HG03025 (cell line): ENCODE results near the gene FAF1.
"Not testable (repeated sequence)": the region's sequence is repeated elsewhere in the genome, so short reads cannot be mapped to it uniquely, and the experiment has no call there.

Experiments used
- ATAC-seq: cut with Tn5 transposase; IDR thresholded peaks from one replicate; pipeline ENCODE4 v1.9.1; 2021; ENCODE audit warnings: mild to moderate bottlenecking, moderate library complexity; ENCODE audit not compliant: unreplicated experiment, low FRiP score

The FAF1 gene

DNA sequence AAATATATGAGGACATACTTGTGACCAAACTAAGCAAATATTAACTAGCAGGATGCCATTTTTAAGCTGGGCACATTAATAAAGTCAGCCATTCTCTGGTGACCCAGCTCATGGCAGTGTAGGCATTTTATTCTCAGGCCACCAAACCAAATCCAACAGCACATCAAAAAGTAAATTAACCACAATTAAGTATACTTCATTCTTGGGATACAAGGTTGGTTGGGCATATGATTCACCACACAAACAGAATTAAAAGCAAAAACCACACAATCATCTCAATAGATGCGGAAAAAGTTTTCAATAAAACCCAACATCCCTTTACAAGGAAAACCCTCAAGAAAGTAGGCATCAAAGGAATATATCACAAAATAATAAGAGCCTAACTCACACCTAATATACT, 101.3 kb downstream of the FAF1 start:
- no peak for ATAC-seq

DNA sequence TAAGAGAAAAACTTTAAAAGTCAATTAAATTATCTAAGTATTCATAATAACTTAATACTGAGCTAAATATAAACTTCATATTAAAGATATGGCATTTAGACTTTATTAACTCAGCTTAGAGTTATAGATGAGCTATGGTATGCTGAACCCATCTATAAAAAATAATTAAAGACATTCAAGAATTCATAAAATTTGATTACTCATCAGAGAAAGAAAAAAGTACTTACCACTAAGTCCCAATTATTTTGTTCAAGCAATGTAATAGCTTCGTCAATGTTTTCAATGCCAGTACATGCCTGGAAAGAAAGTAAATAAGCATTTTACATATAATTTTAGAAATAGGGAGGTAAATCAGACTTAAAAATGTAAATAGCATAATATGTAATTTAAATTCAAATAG, 102.4 kb downstream of the FAF1 start:
- no peak for ATAC-seq

DNA sequence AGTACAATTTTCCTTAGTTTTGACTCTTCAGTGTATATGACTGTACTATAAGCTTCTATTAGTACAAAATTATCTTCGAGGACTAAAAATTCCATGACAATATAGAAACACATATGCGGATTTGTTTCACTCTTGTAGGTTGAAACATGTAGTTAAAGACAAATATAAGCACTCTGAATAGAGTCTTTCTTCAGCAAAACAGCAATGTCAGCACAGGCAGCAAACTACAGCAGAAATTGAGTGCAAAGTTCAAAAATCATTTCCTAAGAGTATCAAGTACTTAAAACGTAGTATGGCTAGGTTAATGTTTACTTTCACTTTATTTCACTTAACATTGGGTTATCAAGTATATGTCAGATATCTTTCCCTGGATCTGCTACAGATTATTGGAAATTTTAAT, 106.7 kb downstream of the FAF1 start:
- ATAC-seq: no peak

- ATAC-seq: no peak
Observed at GRCh38 chr1:50852889-50853288, 107.2 kb downstream of the FAF1 start.

- ATAC-seq: no peak
Observed at GRCh38 chr1:50851466-50851865, 108.6 kb downstream of the FAF1 start.

- no peak for ATAC-seq
Observed at GRCh38 chr1:50851034-50851433, 109.0 kb downstream of the FAF1 start.

DNA sequence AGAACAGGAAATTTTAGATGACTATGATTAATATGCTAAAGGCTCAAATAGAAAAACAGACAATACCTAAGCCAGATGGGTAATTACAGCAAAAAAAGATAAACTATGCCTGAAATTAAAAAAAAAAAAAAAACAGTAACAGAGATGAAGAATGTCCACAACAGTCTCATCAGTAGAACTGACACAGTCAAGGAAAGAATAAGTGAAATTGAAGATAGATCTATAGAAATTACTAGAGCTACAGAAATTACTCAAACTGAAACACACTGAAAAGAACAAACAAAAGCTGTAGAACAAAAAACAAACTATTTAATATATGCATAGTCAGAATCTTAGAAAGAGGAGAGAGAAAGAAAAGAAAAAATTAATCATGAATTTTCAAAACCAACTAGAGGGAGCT, 112.8 kb downstream of the FAF1 start:
- no peak for ATAC-seq

GRCh38 chr1:50846224-50846839, 113.7 kb downstream of the FAF1 start:
- ATAC-seq: no peak

DNA sequence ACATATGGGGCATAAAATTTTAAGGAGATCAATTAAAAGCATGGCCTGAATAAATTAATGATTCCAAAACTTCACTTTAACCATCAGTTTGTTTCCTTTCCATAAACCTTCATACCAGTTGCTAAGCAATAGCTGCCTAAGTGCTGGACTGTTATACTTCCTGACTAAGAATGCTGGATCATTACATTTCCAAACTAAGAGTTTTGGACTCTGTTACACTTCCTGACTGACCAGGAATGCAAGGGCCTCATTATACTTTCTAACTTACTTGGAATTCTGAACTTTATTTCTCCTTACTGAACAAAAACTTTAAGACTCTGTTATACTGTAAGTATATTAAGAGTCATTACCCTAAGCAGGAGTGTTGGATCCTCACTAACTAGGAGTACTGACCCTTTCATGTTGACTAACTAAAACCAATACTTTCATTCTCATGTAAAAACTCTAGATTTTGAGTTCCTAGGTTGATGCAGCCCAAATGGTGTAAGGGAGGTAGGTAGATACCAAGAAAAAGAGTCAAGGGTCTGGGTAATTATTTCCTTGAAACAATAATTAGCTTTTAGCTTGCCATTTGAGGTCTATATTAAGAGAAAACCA, 118.2 kb downstream of the FAF1 start:
- no peak for ATAC-seq

DNA sequence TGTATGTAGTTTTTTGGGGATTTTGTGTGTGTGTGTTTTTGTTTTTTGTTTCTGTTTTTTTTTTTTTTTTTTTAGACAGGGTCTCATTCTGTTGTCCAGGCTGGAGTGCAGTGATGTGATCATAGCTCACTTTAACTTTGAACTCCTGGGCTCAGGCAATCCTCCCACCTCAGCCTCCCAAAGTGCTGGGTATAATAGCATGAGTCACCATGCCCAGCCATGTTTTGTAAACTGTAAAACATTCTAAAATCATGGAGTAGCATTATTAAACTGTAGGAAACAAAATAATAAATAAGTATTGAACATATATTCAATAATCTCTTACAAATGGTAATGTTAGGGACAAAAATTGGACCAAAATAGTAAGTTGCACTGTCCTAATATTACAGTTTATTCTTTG, 124.0 kb downstream of the FAF1 start:
- ATAC-seq: no peak

DNA sequence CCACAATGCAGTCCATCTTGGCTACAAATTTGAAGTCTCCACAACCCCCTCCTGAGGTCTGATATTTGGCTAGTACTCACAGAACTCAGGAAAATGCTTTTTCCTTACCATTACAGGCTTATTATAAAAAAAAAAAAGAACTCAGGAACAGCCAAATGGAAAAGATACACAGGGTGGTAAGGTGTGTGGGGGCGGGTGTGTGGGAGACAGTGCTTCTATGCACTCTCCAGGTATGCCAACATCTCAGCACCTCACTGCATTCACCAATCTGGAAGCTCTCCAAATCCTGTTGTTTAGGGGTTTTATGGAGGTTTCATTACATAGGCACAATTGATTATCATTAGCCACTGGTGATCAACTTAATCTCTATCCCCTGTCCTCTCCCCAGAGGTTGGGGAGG, 126.9 kb downstream of the FAF1 start:
- ATAC-seq: no peak

GRCh38 chr1:50832167-50832566, 127.9 kb downstream of the FAF1 start:
- ATAC-seq: no peak

- ATAC-seq: no peak
Observed at GRCh38 chr1:50831300-50832061, 128.6 kb downstream of the FAF1 start.

DNA sequence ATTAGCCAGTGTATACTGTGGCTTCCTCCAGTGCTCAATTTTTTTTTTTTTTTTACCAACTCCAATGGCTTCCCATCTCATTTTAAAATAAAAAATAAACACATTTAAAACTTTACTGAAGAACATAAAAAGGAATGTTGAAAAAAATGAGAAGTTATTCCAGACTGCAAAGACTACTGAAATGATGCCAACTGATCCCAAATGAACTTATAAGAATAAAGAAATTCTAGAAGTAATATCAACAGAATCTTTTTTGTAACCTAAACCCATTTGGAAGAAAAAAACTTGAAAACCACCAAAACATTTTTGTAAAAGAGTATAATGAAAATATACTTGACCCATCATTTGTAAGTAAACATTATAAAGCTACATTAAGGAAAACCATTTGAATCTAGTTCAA, 129.4 kb downstream of the FAF1 start:
- no peak for ATAC-seq

DNA sequence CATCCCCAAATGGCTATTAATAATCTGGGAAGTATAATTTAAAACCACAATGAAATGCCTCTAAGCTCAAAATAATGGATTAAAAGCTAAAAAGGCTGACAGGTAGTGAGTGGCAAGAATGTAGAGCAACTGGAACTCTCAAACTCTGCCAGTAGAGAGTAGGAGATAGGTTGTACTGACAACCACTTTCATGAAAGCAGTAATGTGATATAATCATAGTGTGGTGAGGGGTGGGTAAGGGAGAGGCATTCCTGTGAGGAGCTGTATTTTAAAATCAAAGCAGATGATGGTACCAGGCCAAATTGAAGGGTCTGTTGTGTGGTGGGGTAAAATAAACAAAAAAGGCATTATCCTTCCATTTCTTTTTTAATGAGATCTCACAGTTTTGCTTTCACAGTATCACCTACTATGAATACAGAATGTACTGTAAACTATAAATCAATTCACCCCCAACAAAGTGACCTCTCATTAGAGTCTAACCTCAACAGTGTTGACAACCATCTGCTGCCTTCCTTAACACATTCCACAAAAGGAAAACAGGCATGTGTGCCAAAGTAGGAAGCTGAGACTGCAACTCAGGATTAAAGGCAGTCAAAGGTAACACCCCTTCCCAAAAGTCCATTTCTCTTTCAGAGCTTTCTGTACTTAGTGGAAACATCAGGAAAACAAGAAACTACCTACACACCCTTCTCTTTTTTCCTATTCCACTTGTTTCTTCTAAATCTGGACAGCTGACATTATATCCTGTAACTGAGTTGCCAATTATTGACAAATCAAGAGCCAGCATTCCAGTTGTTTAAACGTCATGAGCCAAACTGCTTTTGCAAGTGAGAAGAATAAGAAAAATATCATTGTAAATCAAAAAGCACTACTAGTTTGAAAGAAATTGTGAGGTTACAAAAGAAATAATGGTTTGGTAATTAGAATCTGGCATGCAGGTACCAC, 130.8 kb downstream of the FAF1 start:
- no peak for ATAC-seq

- ATAC-seq: no peak
Observed at GRCh38 chr1:50827546-50827945, 132.5 kb downstream of the FAF1 start.

DNA sequence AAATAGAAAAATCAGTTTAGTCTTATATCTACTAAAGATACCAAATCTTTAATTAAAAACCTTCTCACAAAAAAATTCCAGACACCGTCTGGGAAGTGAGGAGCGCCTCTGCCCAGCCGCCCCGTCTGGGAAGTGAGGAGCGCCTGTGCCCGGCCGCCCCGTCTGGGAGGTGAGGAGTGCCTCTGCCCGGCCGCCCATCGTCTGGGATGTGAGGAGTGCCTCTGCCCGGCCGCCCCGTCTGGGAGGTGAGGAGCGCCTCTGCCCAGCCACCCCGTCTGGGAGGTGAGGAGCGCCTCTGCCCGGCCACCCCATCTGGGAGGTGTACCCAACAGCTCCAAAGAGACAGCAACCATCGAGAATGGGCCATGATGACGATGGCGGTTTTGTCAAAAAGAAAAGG, 133.3 kb downstream of the FAF1 start:
- not testable (repeated sequence) for ATAC-seq

DNA sequence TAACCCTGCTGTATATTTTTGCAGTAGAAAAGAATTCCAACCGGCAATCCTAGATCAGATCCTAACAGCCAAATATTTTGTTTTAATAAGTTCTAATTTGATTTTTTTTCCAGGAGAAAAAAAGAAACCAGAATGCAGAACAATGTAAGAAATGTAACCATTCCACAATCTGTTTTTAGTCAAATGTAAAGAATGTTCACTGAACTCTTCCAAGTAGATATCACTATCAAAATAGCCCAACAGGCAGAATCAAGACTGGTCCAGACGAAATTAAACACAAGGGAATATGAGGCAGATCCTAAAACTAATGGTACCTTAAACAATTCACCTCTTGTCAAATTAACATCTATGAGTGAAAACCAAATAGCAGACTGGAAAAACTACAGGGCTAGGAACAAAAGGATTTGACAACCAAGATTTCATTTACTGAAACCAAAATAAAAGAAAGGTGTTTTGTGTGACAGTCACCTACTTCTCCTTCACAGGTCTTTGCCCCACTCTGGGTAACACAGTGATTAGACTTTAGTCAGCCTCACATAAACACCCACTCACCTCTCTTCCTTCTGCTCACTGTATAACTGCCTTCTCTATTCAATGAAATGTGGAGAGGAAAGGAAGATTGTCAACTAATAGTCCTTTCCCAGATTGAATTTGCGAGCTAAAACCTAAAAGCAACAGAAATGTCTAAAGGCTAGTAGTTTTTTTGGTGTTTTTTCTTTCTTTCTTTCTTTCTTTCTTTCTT, 137.9 kb downstream of the FAF1 start:
- no peak for ATAC-seq

DNA sequence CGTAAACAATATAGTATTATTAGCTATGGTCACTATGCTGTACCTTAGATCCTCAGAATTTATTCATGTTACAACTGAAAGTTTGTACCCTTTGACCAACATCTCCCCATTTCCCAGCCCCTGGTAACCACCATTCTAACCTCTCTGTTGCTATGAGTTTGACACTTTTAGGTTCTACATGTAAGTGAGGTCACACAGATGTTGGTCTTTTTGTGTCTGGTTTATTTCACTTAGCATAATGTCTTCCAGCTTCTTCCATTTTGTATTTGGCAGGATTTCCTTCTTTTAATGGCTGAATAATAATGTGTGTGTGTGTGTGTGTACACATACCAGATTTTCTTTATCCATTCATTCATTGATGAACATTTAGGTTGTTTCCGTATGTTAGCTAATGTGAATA, 139.5 kb downstream of the FAF1 start:
- ATAC-seq: no peak

DNA sequence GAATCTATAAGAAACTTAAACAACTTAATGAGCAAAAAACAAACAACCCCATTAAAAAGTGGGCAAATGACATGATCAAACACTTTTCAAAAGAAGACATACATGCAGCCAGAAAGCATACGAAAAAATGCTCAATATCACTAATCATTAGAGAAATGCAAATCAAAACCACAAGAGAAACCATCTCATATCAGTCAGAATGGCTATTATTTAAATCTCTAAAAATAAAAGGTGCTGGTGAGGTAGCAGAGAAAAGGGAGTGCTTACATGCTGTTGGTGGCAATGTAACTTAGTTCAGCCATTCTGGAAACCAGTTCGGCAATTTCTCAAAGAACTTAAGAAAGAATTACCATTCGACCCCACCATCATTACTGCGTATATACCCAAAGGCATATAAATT, 147.7 kb downstream of the FAF1 start:
- ATAC-seq: no peak
